Gastroesophageal sphincter (tissue), 3 donors: ENCODE data around the gene IL1B.

ENCODE experiments used
- POLR2A ChIP-seq, 2 donors: fragments of 450-650 bp; IDR thresholded peaks; one replicate each; pipeline ENCODE4 v1.6.1; 2017; ENCODE audit warnings: antibody characterized with exemption in 2 of 2, mild to moderate bottlenecking in 2 of 2, moderate library complexity in 1 of 2
- POLR2AphosphoS5 ChIP-seq: sonication (generic); formaldehyde crosslinking; IDR thresholded peaks from one replicate; pipeline ENCODE4 v1.6.1; 2017; ENCODE audit warnings: antibody characterized with exemption
- TF ChIP-seq, protein P1 (sequence below), 4 experiments: fragments of 200-600 bp in 2 of 4; fragments of 450-650 bp in 2 of 4; sonication (generic) in 1 of 4; IDR thresholded peaks; one replicate each; pipeline ENCODE4 v1.5.1; 2017 to 2019; ENCODE audit warnings: antibody characterized with exemption in 4 of 4, mild to moderate bottlenecking in 2 of 4, moderate library complexity in 2 of 4

DNA sequence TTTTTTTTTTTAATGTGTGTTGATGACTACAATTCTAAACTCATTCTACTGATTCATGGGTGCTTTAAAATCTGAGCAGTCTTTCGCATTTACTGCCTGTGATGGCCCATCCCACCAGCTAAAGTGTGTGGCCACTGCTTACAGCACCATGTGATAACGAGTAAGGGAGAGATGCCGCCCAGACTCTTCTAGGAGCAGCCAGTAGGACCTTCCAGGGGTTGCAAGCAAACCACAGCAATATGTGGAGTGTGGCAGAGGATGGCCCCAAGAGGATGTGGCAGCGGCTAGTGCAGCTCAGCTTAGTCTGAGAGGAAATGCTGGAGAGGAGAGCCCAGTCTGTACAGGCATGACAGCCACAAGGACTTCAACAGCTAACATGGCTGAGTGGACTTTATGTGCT, 14.9 kb downstream of the IL1B start:
- TF ChIP-seq, protein P1, sequence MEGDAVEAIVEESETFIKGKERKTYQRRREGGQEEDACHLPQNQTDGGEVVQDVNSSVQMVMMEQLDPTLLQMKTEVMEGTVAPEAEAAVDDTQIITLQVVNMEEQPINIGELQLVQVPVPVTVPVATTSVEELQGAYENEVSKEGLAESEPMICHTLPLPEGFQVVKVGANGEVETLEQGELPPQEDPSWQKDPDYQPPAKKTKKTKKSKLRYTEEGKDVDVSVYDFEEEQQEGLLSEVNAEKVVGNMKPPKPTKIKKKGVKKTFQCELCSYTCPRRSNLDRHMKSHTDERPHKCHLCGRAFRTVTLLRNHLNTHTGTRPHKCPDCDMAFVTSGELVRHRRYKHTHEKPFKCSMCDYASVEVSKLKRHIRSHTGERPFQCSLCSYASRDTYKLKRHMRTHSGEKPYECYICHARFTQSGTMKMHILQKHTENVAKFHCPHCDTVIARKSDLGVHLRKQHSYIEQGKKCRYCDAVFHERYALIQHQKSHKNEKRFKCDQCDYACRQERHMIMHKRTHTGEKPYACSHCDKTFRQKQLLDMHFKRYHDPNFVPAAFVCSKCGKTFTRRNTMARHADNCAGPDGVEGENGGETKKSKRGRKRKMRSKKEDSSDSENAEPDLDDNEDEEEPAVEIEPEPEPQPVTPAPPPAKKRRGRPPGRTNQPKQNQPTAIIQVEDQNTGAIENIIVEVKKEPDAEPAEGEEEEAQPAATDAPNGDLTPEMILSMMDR (IDR thresholded peaks at IDR 0.05) = no peak
- no peak for TF ChIP-seq POLR2AphosphoS5
- TF ChIP-seq POLR2A (IDR thresholded peaks at IDR 0.05) = no peak
